ENCODE measurements around the gene C1QL3. TPM values are rescaled to one million over a fixed set of nuclear protein-coding genes. Genes with fewer than 3 reads are reported as not detected.

C1QL3 gene
- total RNA-seq, 1 experiment from 2014 or later: not detected

DNA sequence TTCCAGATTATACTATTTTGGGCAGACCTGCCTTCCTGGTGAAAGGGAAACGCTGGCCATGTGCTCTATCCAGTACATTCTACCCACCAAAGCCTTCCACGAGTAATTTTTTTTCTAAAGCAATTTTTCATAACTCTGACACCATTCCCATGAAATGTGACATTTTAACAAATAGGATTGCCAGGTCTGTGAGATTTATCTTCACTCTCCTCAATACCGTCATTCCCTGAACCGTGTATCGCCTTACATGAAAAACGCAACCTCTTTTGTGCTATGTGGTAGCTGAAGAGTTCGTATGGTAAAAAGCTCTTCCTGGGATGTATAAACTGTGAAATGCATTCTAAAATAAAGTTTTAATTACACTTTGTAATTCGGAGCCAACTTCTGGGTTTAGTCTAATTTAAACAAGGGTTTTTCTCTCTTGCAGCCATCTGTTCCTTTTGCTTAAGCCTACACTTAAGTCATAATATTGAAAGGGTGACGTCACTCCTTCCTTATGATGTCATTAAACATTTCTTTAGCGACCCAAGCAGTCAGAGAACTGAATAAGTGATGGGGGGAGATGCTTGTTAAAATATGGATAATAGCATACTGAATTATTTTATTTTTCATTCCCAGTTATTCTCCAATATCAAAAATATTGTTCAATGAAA, 27.7 kb downstream of the C1QL3 start:
- no peak for DNase-seq (ENCODE audit: low read depth)

DNA sequence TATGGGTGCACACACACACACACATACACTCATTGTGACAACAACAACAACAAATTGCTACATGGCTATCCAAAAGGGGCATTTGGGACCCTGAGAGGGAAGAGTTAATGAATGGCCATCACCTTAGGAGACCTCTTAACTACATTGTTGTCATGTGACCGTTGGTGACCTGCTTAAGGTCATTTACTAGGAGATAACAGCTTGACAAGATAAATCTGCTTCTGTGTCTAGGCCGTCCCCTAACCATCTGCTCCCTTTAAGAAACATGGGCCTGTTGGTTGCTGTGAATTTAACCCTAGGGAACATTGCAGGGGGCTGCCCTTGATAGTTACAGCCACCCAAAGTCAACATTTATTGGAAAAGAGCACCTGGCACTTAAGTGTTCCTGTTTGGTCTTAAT, 29.7 kb downstream of the C1QL3 start:
- DNase-seq (ENCODE audit: low read depth): no peak

GRCh38 chr10:16490511-16490910, 31.2 kb downstream of the C1QL3 start:
- DNase-seq (ENCODE audit: low read depth): no peak

GRCh38 chr10:16483241-16483917, 38.3 kb downstream of the C1QL3 start:
- no peak for DNase-seq (ENCODE audit: low read depth)

DNA sequence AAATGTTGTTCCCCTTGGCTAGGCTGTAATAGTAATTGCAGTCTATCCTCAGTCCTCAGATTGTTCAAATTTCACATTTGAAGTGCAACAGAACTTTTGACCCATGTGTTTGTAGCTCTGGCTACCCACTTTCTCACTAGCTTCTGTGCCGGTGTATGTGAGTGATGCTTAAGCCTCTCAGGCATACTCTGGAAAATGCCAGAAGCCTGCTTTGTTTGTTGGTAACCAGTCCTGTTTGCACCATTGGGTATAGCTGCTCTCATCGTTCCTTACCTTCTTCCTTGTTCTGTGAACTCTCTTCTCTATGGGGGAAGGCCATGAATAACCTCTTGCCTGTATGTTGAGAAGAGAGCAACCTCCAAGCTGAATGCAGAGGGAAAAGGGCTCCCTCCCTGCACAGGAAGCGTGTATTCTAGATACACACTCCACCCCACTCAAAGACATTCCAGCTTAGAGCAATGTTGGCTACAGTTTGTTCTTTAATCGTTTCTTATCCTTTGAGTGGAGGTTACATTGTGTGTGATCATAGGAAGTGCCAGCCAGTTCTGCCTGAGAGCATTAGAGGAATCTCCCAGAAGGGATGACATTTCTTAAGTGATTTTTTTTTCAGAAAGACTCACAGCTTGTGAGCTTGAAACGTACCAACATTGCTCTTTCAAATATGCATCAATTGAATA, 40.5 kb downstream of the C1QL3 start:
- DNase-seq (ENCODE audit: low read depth): no peak

DNA sequence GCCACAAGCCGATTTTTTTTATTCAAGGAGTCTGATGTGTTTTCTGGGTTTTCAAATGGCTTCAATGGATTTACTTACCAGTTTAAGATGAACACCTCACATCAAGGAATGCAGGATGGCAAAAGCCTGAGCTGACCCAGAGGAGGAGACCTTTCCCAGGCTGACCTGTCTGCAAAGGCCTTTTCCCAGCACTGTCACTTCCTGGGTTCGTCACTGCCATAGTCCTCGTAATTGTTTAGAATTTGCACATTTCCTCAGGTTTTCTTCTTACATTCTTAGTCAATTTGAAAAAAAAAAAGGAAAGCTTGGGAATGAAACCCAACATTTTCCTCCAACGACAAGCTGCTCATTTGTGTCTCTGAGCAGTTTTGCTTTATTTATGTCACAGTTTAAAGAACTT, 42.9 kb downstream of the C1QL3 start:
- DNase-seq (ENCODE audit: low read depth): no peak

GRCh38 chr10:16477757-16478156, 43.9 kb downstream of the C1QL3 start:
- DNase-seq (ENCODE audit: low read depth): no peak

- DNase-seq (ENCODE audit: low read depth): no peak
Measured at GRCh38 chr10:16472828-16473227, 48.9 kb downstream of the C1QL3 start.

- no peak for DNase-seq (ENCODE audit: low read depth)
Measured at GRCh38 chr10:16470747-16471146, 50.9 kb downstream of the C1QL3 start.

GRCh38 chr10:16466001-16466400, 55.7 kb downstream of the C1QL3 start:
- DNase-seq (ENCODE audit: low read depth): no peak

Other genes starting within 250 kb of the C1QL3 start
- 29.0 and 41.9 TPM in 2 replicates for gene PTER, start 84.9 kb downstream of the C1QL3 start, total RNA-seq (2014; rRNA removed; shearing (Covaris generic))